ENCODE data around the gene MAP4K1. TPM values are rescaled to one million over a fixed set of nuclear protein-coding genes. Genes with fewer than 3 reads are reported as not detected.
A peak's percentile ranks its signal among the peaks of the same experiment; 100 is the strongest.

Gene MAP4K1
- total and polyA plus RNA-seq, 2 of the 13 experiments (the other 11 are each of a cell fraction or from before 2014, with no cell fraction given), result 0.24 to 0.89 TPM

DNA sequence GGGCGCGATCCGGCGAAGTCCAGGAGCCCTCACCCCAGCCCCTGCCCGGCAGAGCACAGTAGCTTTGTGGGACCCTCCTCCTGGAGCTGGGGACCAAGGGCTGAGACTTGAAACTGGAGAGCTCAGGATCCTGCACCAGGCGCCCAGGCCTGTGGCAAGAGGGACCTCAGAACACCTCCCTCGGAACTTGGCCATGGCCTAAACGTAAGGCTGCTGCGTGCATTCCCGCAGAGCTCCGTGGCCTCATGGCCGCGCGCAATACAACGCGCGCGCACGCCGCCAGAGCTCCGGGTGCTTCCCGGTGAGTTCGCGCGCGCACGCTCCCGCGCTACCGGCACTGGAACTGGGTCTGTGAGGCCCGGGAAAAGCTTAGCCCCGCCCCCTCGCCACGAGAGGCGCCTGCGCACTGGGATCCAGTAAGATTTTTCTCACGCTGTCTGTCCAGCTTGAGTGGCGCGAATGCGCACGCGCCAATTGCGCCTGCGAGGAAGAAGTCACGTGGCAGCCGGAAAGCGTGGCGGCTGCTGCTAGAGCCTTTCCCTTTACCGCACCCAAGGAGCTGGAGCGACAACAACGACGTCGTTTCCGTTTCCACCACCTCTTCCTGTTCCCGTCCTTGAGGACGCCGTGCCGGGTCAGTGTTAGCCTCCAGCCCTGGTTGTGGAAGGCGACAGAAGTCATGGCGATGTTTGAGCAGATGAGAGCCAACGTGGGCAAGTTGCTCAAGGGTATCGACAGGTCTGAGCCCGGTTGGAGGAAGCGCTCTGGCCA is 1.0 kb upstream of the MAP4K1 start, which contains the start of gene EIF3K (continued):
- TF ChIP-seq, protein P1, sequence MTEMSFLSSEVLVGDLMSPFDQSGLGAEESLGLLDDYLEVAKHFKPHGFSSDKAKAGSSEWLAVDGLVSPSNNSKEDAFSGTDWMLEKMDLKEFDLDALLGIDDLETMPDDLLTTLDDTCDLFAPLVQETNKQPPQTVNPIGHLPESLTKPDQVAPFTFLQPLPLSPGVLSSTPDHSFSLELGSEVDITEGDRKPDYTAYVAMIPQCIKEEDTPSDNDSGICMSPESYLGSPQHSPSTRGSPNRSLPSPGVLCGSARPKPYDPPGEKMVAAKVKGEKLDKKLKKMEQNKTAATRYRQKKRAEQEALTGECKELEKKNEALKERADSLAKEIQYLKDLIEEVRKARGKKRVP (CRISPR knock-in tag; IDR thresholded peaks at IDR 0.05), result no peak
- no peak for TF ChIP-seq NFATC3 (CRISPR knock-in tag; IDR thresholded peaks at IDR 0.05)
- TF ChIP-seq, protein P2, sequence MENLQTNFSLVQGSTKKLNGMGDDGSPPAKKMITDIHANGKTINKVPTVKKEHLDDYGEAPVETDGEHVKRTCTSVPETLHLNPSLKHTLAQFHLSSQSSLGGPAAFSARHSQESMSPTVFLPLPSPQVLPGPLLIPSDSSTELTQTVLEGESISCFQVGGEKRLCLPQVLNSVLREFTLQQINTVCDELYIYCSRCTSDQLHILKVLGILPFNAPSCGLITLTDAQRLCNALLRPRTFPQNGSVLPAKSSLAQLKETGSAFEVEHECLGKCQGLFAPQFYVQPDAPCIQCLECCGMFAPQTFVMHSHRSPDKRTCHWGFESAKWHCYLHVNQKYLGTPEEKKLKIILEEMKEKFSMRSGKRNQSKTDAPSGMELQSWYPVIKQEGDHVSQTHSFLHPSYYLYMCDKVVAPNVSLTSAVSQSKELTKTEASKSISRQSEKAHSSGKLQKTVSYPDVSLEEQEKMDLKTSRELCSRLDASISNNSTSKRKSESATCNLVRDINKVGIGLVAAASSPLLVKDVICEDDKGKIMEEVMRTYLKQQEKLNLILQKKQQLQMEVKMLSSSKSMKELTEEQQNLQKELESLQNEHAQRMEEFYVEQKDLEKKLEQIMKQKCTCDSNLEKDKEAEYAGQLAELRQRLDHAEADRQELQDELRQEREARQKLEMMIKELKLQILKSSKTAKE (CRISPR knock-in tag; IDR thresholded peaks at IDR 0.05; ENCODE audit: borderline replicate concordance), result no peak
- no peak for TF ChIP-seq ZFP82 (CRISPR knock-in tag; IDR thresholded peaks at IDR 0.05; ENCODE audit: borderline replicate concordance)
- no peak for TF ChIP-seq DNMT1 (CRISPR knock-in tag; IDR thresholded peaks at IDR 0.05)
- TF ChIP-seq MATR3 (CRISPR knock-in tag; IDR thresholded peaks at IDR 0.05), result no peak
- TF ChIP-seq MXI1 (IDR thresholded peaks at IDR 0.05; ENCODE audit: borderline replicate concordance, low read depth, low read length), result peak; percentile 98; the same call in 2 of the 3 replicates
- TF ChIP-seq EZH2 (conservative IDR thresholded peaks at IDR 0.05; ENCODE audit: low read depth, low read length), result no peak
- TF ChIP-seq ZFP37 (CRISPR knock-in tag; IDR thresholded peaks at IDR 0.05; ENCODE audit: borderline replicate concordance), result no peak
- peak; percentile 69 for TF ChIP-seq ZMYM4 (CRISPR knock-in tag; IDR thresholded peaks at IDR 0.05)
- no peak for TF ChIP-seq BRCA1 (CRISPR knock-in tag; IDR thresholded peaks at IDR 0.05)
- TF ChIP-seq TSC22D2 (CRISPR knock-in tag; IDR thresholded peaks at IDR 0.05; ENCODE audit: borderline replicate concordance), result no peak; the same call in 1 of the 2 replicates
- TF ChIP-seq, protein P3, sequence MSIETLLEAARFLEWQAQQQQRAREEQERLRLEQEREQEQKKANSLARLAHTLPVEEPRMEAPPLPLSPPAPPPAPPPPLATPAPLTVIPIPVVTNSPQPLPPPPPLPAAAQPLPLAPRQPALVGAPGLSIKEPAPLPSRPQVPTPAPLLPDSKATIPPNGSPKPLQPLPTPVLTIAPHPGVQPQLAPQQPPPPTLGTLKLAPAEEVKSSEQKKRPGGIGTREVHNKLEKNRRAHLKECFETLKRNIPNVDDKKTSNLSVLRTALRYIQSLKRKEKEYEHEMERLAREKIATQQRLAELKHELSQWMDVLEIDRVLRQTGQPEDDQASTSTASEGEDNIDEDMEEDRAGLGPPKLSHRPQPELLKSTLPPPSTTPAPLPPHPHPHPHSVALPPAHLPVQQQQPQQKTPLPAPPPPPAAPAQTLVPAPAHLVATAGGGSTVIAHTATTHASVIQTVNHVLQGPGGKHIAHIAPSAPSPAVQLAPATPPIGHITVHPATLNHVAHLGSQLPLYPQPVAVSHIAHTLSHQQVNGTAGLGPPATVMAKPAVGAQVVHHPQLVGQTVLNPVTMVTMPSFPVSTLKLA (IDR thresholded peaks at IDR 0.05), result peak; percentile 99
- TF ChIP-seq, protein P4, sequence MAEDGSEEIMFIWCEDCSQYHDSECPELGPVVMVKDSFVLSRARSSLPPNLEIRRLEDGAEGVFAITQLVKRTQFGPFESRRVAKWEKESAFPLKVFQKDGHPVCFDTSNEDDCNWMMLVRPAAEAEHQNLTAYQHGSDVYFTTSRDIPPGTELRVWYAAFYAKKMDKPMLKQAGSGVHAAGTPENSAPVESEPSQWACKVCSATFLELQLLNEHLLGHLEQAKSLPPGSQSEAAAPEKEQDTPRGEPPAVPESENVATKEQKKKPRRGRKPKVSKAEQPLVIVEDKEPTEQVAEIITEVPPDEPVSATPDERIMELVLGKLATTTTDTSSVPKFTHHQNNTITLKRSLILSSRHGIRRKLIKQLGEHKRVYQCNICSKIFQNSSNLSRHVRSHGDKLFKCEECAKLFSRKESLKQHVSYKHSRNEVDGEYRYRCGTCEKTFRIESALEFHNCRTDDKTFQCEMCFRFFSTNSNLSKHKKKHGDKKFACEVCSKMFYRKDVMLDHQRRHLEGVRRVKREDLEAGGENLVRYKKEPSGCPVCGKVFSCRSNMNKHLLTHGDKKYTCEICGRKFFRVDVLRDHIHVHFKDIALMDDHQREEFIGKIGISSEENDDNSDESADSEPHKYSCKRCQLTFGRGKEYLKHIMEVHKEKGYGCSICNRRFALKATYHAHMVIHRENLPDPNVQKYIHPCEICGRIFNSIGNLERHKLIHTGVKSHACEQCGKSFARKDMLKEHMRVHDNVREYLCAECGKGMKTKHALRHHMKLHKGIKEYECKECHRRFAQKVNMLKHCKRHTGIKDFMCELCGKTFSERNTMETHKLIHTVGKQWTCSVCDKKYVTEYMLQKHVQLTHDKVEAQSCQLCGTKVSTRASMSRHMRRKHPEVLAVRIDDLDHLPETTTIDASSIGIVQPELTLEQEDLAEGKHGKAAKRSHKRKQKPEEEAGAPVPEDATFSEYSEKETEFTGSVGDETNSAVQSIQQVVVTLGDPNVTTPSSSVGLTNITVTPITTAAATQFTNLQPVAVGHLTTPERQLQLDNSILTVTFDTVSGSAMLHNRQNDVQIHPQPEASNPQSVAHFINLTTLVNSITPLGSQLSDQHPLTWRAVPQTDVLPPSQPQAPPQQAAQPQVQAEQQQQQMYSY (CRISPR knock-in tag; IDR thresholded peaks at IDR 0.05), result peak; percentile 27; the same call in 1 of the 2 replicates
- TF ChIP-seq HES4 (CRISPR knock-in tag; IDR thresholded peaks at IDR 0.05; ENCODE audit: borderline replicate concordance), result no peak
- peak; percentile 99 for TF ChIP-seq SAP130 (CRISPR knock-in tag; IDR thresholded peaks at IDR 0.05; ENCODE audit: low read depth)
- TF ChIP-seq NPAS2 (CRISPR knock-in tag; IDR thresholded peaks at IDR 0.05; ENCODE audit: borderline replicate concordance), result no peak
- TF ChIP-seq ESRRA (CRISPR knock-in tag; IDR thresholded peaks at IDR 0.05; ENCODE audit: low read depth), result no peak
- 0 out of 2 replicates have a peak, but pooled peaks have one; percentile 50 for TF ChIP-seq ELF4 (CRISPR knock-in tag; IDR thresholded peaks at IDR 0.05; ENCODE audit: borderline replicate concordance)
- no peak for TF ChIP-seq XBP1 (CRISPR knock-in tag; IDR thresholded peaks at IDR 0.05)
- TF ChIP-seq EP300 (IDR thresholded peaks at IDR 0.05; ENCODE audit: low read depth in 2 of 2, low read length in 2 of 2), result no peak
- TF ChIP-seq EP300 (CRISPR knock-in tag; IDR thresholded peaks at IDR 0.05; ENCODE audit: borderline replicate concordance), result no peak

Data from HepG2 (cell line).